OCI-LY1 (cell line): Measurements from ENCODE around the gene IWS1.

ENCODE experiments used
- H2AFZ ChIP-seq: fragments of 200-600 bp; sonication (generic), shearing (Covaris generic); 2 replicates; pipeline ENCODE4 v1.6.0; 2014; ENCODE audit warnings: antibody characterized with exemption, mild to moderate bottlenecking, low read length
- H3F3A ChIP-seq: fragments of 200-600 bp; sonication (generic), shearing (Covaris generic); 2 replicates; pipeline ENCODE4 v1.6.0; 2014; ENCODE audit warnings: mild to moderate bottlenecking, antibody characterized with exemption, low read length, moderate library complexity; ENCODE audit not compliant: insufficient read depth
- H3K27ac ChIP-seq: fragments of 200-600 bp; sonication (generic); 2 replicates; pipeline ENCODE4 v1.5.1; 2014; ENCODE audit warnings: low read length, mixed run types, mild to moderate bottlenecking, low read depth; ENCODE audit not compliant: poor library complexity, severe bottlenecking
- H3K27me3 ChIP-seq: fragments of 200-600 bp; sonication (generic); 2 replicates; pipeline ENCODE4 v1.6.0; 2014; ENCODE audit warnings: antibody characterized with exemption, mild to moderate bottlenecking, low read length, moderate library complexity; ENCODE audit not compliant: insufficient read depth
- H3K36me3 ChIP-seq: fragments of 200-600 bp; sonication (generic); 2 replicates; pipeline ENCODE4 v1.6.1; 2014; ENCODE audit warnings: mild to moderate bottlenecking, antibody characterized with exemption, low read length, moderate library complexity, mixed read lengths; ENCODE audit not compliant: insufficient read depth
- H3K4me1 ChIP-seq: fragments of 200-600 bp; sonication (generic); 2 replicates; pipeline ENCODE4 v1.5.1; 2014; ENCODE audit warnings: mild to moderate bottlenecking, low read length, moderate library complexity; ENCODE audit not compliant: insufficient read depth, severe bottlenecking
- H3K4me2 ChIP-seq: fragments of 200-600 bp; sonication (generic), shearing (Covaris generic); 2 replicates; pipeline ENCODE4 v1.6.1; 2014; ENCODE audit warnings: low read length
- H3K4me3 ChIP-seq: fragments of 200-600 bp; sonication (generic); 2 replicates; pipeline ENCODE4 v1.5.1; 2014; ENCODE audit warnings: low read length, low read depth, mild to moderate bottlenecking, mixed read lengths; ENCODE audit not compliant: poor library complexity, severe bottlenecking
- H3K79me2 ChIP-seq: fragments of 200-600 bp; shearing (Covaris generic); 2 replicates; pipeline ENCODE4 v1.6.1; 2016; ENCODE audit warnings: mixed run types, low read length, mixed read lengths; ENCODE audit not compliant: insufficient read depth
- H3K9ac ChIP-seq: fragments of 200-600 bp; sonication (generic), shearing (Covaris generic); 2 replicates; pipeline ENCODE4 v1.6.1; 2014; ENCODE audit warnings: mild to moderate bottlenecking, low read length, mixed read lengths
- H3K9me2 ChIP-seq: fragments of 200-600 bp; sonication (generic), shearing (Covaris generic); 2 replicates; pipeline ENCODE4 v1.6.1; 2014; ENCODE audit warnings: low read depth, mild to moderate bottlenecking, low read length, mixed read lengths
- H3K9me3 ChIP-seq: fragments of 200-600 bp; shearing (Covaris generic); 2 replicates; pipeline ENCODE4 v1.6.1; 2014; ENCODE audit warnings: low read length, mixed read lengths
- H4K20me1 ChIP-seq: fragments of 200-600 bp; sonication (generic), shearing (Covaris generic); 2 replicates; pipeline ENCODE4 v1.6.0; 2016; ENCODE audit warnings: mild to moderate bottlenecking, low read length; ENCODE audit not compliant: insufficient read depth
- CTCF ChIP-seq: fragments of 200-600 bp; sonication (generic), shearing (Covaris generic); IDR thresholded peaks from 2 replicates; pipeline ENCODE4 v1.5.1; 2017; ENCODE audit warnings: mild to moderate bottlenecking, antibody characterized with exemption, low read length, moderate library complexity, mixed read lengths
- EZH2 ChIP-seq: fragments of 200-600 bp; sonication (generic), shearing (Covaris generic); IDR thresholded peaks from 2 replicates; pipeline ENCODE4 v1.8.0; 2017; ENCODE audit warnings: borderline replicate concordance, mixed run types, mild to moderate bottlenecking, antibody characterized with exemption, low read length, moderate library complexity, mixed read lengths

Gene IWS1

GRCh38 chr2:127568128-127568527 lies 41.8 kb upstream of the IWS1 start:
- H3K4me1 ChIP-seq: no peaks in the 10 kb centered on the region
- H3K79me2 ChIP-seq: no peaks in the 10 kb centered on the region
- no peak overlapping the region for H3K9ac ChIP-seq
- no peaks in the 10 kb centered on the region for H3K36me3 ChIP-seq
- H3K27me3 ChIP-seq: peaks cover 6% of the 10 kb centered on the region; the same call in 1 of the 2 replicates
- no peak overlapping the region for H3K4me2 ChIP-seq
- H2AFZ ChIP-seq: no peak overlapping the region
- no peak overlapping the region for H3K27ac ChIP-seq
- H3K9me2 ChIP-seq: no peaks in the 10 kb centered on the region
- H4K20me1 ChIP-seq: no peaks in the 10 kb centered on the region
- no peaks in the 10 kb centered on the region for H3K9me3 ChIP-seq
- no peak overlapping the region for H3K4me3 ChIP-seq
- TF ChIP-seq EZH2 (no peak), CTCF (no peak)
- H3F3A ChIP-seq: no peaks in the 10 kb centered on the region

- H3K79me2 ChIP-seq: no peaks in the 10 kb centered on the region
- H3K9ac ChIP-seq: no peak overlapping the region
- H3K36me3 ChIP-seq: no peaks in the 10 kb centered on the region
- H3K9me2 ChIP-seq: no peaks in the 10 kb centered on the region
- H2AFZ ChIP-seq: no peak overlapping the region
- no peaks in the 10 kb centered on the region for H3F3A ChIP-seq
- no peaks in the 10 kb centered on the region for H4K20me1 ChIP-seq
- H3K4me1 ChIP-seq: no peaks in the 10 kb centered on the region
- TF ChIP-seq CTCF (no peak), EZH2 (no peak)
- peaks cover 6% of the 10 kb centered on the region; the same call in 1 of the 2 replicates for H3K27me3 ChIP-seq
- no peak overlapping the region for H3K4me3 ChIP-seq
- H3K27ac ChIP-seq: no peak overlapping the region
- no peak overlapping the region for H3K4me2 ChIP-seq
- no peaks in the 10 kb centered on the region for H3K9me3 ChIP-seq
Measured at GRCh38 chr2:127567351-127567854, 41.1 kb upstream of the IWS1 start.

GRCh38 chr2:127566576-127566975 lies 40.3 kb upstream of the IWS1 start:
- Histone ChIP-seq H3K79me2 (no peaks in the 10 kb centered on the region), H3K27me3 (peaks cover 6% of the 10 kb centered on the region; the same call in 1 of the 2 replicates), H3K27ac (no peak overlapping the region), H4K20me1 (no peaks in the 10 kb centered on the region), H3K4me3 (no peak overlapping the region), H3K4me1 (no peaks in the 10 kb centered on the region), H3K9me3 (no peaks in the 10 kb centered on the region), H2AFZ (no peak overlapping the region), H3K36me3 (no peaks in the 10 kb centered on the region), H3K4me2 (no peak overlapping the region), H3K9me2 (no peaks in the 10 kb centered on the region), H3F3A (no peaks in the 10 kb centered on the region), H3K9ac (no peak overlapping the region)
- TF ChIP-seq CTCF: no peak
- TF ChIP-seq EZH2: no peak
